Fibroblast of the aortic adventitia (primary cell): ENCODE results near the gene ZNHIT2. TPM values are rescaled to one million over a fixed set of nuclear protein-coding genes. Genes with fewer than 3 reads are reported as not detected.
A peak's percentile ranks its signal among the peaks of the same experiment; 100 is the strongest.

Experiments used
- DNase-seq: peaks from one replicate; pipeline ENCODE4 v3.0.0-alpha.2; 2010; ENCODE audit warnings: low read depth
- H3K4me3 ChIP-seq: 2 replicates; pipeline ENCODE4 v1.5.1; 2011; ENCODE audit warnings: low read depth, mild to moderate bottlenecking, control low read depth, low read length, moderate library complexity
- CTCF ChIP-seq: IDR thresholded peaks from 2 replicates; pipeline ENCODE4 v1.5.1; 2011; ENCODE audit warnings: mild to moderate bottlenecking, low read length, control low read depth, inconsistent platforms; ENCODE audit not compliant: insufficient read depth
- total RNA-seq: library from RNA; depleted of rRNA; stranded (reverse); fragments of >200 nt; gene quantifications from 2 replicates; pipeline ENCODE4 v1.2.3, GENCODE V29; 2012; ENCODE audit warnings: low replicate concordance

ZNHIT2 gene
- total RNA-seq, 1 donor = 9.9 TPM

- DNase-seq = no peak
Observed at GRCh38 chr11:65087827-65088226, 29.7 kb downstream of the ZNHIT2 start.

GRCh38 chr11:65087216-65087615, 30.3 kb downstream of the ZNHIT2 start:
- TF ChIP-seq CTCF = no peak
- DNase-seq = no peak
- no peak overlapping the region for H3K4me3 ChIP-seq

More at GRCh38 chr11:65087827-65088226, 29.7 kb downstream of the ZNHIT2 start:
- H3K4me3 ChIP-seq = no peak overlapping the region
- no peak for TF ChIP-seq CTCF

- no peak for DNase-seq
- no peak for TF ChIP-seq CTCF
- H3K4me3 ChIP-seq = no peak overlapping the region
Observed at GRCh38 chr11:65086809-65087208, 30.7 kb downstream of the ZNHIT2 start.

- no peak for DNase-seq
- TF ChIP-seq CTCF = no peak
- peak overlapping the region; percentile 95 for H3K4me3 ChIP-seq
Observed at GRCh38 chr11:65085446-65085845, 32.1 kb downstream of the ZNHIT2 start.

- DNase-seq = no peak
- H3K4me3 ChIP-seq = peak overlapping the region; percentile 95
- TF ChIP-seq CTCF = no peak
Observed at GRCh38 chr11:65084598-65085375, 32.7 kb downstream of the ZNHIT2 start.

GRCh38 chr11:65083834-65084597, 33.5 kb downstream of the ZNHIT2 start, which contains the start of the genes CDCA5 and ZFPL1:
Gene CDCA5 (minus strand): TSS chr11:65084040. CDS start chr11:65083978, 62 bp downstream.
Gene ZFPL1 (plus strand): TSS chr11:65084222. CDS start chr11:65084699, 477 bp downstream.
- DNase-seq = peak; percentile 95
- peak within 1 kb of the TSS; percentile 95 for H3K4me3 ChIP-seq
- TF ChIP-seq CTCF = no peak
